NT2/D1 (cell line): ENCODE data around the gene SERPINB6.

Source experiments
- SUZ12 ChIP-seq: IDR thresholded peaks from 2 replicates; pipeline ENCODE4 v1.6.1; 2011; ENCODE audit not compliant: insufficient read length, insufficient read depth; ENCODE audit errors: extremely low read depth
- YY1 ChIP-seq: IDR thresholded peaks from 2 replicates; pipeline ENCODE4 v1.6.1; 2011; ENCODE audit not compliant: insufficient read length, insufficient read depth
- ZNF274 ChIP-seq: IDR thresholded peaks from 2 replicates; pipeline ENCODE4 v1.6.1; 2011; ENCODE audit warnings: mild to moderate bottlenecking, low read depth, low read length

GRCh38 chr6:2984738-2985406 is 13.5 kb upstream of the SERPINB6 start:
- TF ChIP-seq ZNF274 = no peak
- no peak for TF ChIP-seq SUZ12
- TF ChIP-seq YY1 = no peak
